GM10847 (cell line): ENCODE data around the gene ANKRD27.
A peak's percentile ranks its signal among the peaks of the same experiment; 100 is the strongest.

Source experiments
- POLR2A ChIP-seq: IDR thresholded peaks from 2 replicates; pipeline ENCODE4 v1.6.1; 2011; ENCODE audit not compliant: insufficient read length; ENCODE audit errors: extremely low read depth

The ANKRD27 gene

DNA sequence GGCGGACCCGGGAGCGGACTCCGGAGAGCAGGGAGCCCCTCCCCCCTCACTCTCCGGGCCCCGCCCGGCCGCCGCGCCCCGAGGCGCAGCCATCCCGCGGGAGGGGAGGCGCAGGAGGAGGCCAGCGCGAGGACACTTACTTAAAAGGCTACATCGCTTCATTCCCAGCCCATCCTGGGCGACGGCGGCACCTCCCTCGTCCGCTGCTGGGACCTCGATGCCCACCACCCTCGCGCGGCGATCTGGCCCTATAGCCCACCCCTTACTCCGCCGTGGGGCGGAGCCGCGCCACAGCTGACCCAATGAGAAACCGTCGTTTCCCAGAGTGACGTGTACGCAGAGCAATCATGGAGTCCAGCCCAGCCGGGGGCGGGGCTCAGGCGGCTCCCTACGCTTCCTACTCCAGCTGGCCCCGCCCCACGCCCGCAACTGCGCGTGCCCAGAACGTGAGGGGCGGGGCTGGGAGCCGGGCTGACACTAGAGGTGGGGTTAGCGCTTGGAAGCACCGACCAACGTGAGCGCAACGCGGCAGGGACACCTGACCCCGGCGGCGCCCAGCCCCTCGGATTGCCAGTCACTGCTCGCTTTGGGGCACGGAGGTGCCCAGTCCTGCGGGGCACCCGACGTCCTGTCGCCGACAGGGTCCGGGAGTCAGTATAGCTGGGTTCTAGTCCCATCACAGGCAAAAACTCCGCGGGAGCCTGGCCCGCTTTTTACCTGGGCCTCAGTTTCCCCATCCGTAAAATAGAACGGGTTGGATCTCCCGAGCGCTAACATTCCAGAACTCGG lies at the start of gene ANKRD27:
TSS of gene ANKRD27 (minus strand) at position 250 of the 789 bp plus-strand sequence. CDS start 16,165 bp downstream, outside the sequence.
- peak; percentile 54 for TF ChIP-seq POLR2A

- TF ChIP-seq POLR2A = no peak
Measured at GRCh38 chr19:32720936-32721250, 45.9 kb upstream of the ANKRD27 start.

DNA sequence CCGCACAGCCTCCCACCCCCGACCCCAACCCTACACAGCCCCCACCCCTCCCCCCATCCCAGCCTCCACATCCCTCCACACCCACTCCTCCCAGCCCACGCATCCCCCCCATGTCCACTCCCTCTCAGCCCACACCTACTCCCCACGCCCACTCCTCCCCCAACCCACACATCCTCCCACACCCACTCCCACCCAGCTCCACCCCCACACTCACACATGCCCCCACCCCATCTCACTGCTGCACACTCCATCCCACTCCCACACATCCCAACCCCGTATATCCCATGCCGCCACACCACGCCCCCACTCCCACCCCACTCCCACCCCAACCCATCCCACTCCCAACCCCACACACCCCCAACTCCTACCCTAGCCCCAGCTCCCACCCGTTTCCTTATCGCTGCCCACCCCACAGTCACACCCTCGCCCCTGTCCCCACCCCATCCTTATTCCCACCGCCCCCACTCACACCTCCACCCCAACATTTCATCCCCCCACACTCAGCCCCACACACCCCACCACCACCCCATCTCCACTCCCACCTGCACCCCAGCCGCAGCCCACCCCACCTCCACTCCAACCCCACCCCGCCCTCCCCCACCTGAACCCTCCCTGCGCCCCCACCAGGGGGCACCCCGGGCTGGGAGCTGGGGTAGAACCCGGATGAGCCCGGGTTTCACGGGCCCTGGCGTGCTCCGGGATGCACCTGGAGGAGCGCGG lies 45.4 kb upstream of the ANKRD27 start:
- TF ChIP-seq POLR2A = no peak

GRCh38 chr19:32719611-32720059 lies 44.7 kb upstream of the ANKRD27 start, which contains the start of gene TDRD12:
TDRD12 (plus strand) TSS chr19:32719767; CDS start chr19:32720073, 306 bp downstream.
- no peak for TF ChIP-seq POLR2A

- TF ChIP-seq POLR2A = no peak
Measured at GRCh38 chr19:32718286-32718685, 43.3 kb upstream of the ANKRD27 start.

DNA sequence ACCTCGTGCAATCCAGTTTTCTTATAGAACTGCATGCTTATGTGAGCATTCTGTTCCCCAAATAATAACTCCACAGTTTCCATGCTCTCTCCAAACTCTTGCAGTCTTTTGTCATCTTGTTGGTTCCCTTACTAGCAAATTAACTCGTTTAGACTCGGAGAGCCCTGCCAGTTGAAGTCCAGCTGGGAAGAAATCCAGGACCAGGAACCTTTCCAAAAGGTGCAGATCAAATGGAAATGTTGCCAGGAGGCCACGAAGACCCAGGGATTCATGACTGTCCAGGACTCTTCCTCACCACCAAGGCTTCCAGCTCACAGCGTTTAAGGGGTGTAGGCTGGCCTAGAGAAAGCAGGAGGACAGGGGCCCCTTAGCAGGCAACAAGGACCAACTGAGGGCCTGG lies 42.5 kb upstream of the ANKRD27 start:
- no peak for TF ChIP-seq POLR2A

- TF ChIP-seq POLR2A = no peak
Measured at GRCh38 chr19:32711747-32712146, 36.8 kb upstream of the ANKRD27 start.

DNA sequence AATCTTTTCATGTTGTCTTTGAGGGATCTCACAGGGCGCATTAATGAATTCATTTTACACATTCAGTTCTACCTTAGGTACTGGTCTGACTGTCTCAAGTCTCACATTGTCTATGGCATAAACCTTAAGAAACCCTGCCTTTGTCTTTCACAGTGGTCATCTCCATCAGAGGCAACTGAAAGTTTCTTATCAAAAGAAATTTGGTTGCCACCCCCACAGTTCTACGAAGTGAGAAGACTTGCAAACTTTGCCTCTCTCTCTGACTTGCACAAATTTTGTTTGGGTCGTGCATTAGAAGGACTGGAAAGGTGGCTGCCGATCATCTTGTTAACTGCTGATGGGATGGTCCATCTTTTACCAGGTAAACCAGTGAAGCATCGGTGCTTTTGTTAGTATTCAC lies 34.1 kb upstream of the ANKRD27 start:
- no peak for TF ChIP-seq POLR2A

- no peak for TF ChIP-seq POLR2A
Measured at GRCh38 chr19:32708457-32708856, 33.5 kb upstream of the ANKRD27 start.

DNA sequence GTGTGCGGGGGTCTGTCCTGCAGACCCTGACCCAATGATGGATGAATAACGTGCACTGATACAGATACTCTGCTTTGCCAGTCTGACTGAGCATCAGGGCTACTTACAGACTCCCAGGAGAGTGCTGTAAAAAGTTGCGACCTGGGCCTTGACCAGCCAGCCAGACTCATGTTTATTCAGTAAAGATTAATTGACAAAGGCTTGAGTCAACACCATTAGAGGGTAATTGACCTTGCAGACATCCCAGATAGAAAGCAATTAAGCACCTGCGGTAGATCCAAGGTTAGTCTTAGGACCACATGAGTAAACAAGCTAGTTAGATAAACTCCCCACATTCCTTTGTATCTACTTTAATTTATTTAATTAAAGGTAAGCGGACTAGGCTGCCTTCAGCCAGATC lies 27.0 kb upstream of the ANKRD27 start:
- no peak for TF ChIP-seq POLR2A

DNA sequence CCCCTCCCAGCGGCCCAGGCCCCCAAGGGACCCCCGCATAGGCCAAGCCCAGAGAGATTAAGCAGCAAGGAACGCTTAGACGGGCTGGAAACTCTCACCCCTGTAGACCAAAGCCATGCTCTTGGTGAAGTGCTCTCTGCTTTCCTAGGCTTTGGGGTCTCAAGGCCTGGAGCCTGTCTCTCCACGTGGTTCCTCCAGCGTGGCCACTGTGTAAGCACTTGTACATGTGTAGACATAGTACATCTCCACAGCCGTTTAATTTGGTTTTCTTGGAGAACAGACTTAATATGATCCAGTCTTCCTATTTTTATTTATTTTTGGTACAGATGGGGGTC lies 17.7 kb upstream of the ANKRD27 start:
- TF ChIP-seq POLR2A = no peak

- TF ChIP-seq POLR2A = peak; percentile 40
Measured at GRCh38 chr19:32691952-32692726, 17.2 kb upstream of the ANKRD27 start.

- TF ChIP-seq POLR2A = peak; percentile 57
Measured at GRCh38 chr19:32691291-32691951, 16.4 kb upstream of the ANKRD27 start, which contains the start of gene NUDT19. NUDT19 (plus strand) TSS chr19:32691821; CDS start chr19:32691961, 140 bp downstream.

GRCh38 chr19:32688311-32688710 lies 13.3 kb upstream of the ANKRD27 start:
- no peak for TF ChIP-seq POLR2A

- TF ChIP-seq POLR2A = no peak
Measured at GRCh38 chr19:32687681-32688080, 12.7 kb upstream of the ANKRD27 start.
